NCI-H2227 (cell line): ENCODE measurements around the gene CRYBA4.

Experiments
- DNase-seq: peaks from one replicate; lab custom pipeline; 2025; ENCODE audit not compliant: unreplicated experiment; lab: John Stamatoyannopoulos, UW

CRYBA4 gene

DNA sequence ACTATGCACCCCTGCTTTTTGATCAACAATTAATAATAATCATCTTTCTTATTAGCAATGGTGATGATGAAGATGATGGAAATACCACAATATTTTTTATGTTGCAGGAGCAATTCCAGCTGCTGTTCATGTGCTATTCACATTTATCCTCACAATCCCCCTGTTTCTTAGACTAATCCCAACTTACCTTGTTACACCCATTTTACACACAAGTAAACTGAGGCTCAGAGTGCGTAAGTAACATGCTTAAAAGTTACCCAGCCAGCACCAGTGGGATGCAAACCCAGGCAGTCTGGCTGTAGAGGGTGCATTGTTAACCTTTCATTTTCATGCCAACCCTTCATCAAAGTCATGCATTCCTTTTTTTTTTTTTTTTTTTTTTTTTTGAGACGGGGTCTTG, 1.6 kb upstream of the CRYBA4 start:
- DNase-seq: no peak

DNA sequence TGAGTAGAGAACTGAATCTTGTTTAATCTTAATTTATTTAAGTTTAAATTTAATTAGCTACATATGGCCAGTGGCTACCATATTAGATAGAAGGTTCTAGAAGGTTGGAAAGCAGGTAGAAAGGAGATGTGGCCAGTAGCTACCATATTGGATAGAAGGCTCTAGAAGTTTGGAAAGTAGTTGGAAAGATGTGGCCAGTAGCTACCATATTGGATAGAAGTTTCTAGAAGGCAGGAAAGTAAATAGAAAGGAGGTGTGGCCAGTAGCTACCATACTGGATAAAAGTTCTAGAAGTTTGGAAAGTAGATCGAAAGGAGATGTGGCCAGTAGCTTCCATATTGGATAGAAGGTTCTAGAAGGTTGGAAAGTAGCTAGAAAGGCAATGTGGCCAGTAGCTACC, 2.2 kb downstream of the CRYBA4 start:
- DNase-seq: no peak

DNA sequence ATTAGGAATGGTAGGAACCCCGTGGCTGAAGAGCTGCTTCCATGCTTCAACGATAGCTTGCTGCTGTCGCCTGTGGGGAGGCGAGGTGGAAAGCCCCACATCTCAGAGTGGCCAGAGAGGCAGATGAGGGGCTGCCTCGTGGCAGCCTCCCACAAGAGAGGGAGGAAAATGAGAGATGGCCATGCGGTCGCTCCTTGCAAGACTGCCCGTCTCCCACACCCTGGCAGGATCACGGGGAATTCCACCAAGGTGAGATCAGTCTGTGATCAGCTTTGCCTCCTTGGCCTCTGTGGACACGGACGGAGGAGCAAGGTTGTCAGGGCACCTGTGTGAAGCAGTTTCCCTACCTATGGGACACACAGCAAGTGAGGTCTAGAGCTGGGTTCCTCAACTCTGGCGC, 3.0 kb downstream of the CRYBA4 start:
- no peak for DNase-seq

- DNase-seq: no peak
Observed at GRCh38 chr22:26629988-26630761, 8.4 kb downstream of the CRYBA4 start.

GRCh38 chr22:26631282-26631681, 9.5 kb downstream of the CRYBA4 start:
- DNase-seq: no peak

DNA sequence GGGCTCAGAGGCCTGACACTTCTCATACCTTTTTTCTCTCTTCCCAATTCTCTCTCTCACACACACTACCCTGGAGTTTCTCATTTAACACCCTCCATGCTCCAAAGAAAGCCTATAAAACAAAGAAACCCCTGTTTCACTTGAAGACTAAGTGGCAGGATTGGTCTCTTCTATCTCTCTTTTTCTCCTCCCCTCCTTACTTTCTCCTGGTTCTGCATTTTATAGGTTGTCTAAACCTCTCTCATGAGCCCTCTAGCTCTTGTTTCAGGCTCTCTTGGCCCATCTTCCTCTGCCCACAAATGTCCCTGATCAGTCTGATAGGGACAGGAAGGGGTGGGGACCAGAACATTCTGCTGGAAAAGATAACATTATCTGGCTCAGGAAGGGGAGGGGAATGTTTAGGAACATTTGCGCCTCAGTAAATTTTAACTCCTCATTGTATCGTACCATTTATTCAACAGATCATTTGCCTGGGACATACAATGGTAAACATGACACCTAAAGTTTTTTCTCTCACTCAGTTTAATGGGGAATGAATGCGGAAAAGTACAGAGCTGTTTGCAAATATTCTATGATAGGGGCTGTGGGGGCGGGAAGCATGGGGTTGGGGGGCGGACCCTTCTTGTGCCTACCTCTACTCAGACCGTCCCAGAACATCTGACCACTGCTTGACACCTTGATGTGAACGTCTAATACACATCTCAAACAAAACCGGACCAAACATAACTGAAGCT, 10.8 kb downstream of the CRYBA4 start:
- no peak for DNase-seq

DNA sequence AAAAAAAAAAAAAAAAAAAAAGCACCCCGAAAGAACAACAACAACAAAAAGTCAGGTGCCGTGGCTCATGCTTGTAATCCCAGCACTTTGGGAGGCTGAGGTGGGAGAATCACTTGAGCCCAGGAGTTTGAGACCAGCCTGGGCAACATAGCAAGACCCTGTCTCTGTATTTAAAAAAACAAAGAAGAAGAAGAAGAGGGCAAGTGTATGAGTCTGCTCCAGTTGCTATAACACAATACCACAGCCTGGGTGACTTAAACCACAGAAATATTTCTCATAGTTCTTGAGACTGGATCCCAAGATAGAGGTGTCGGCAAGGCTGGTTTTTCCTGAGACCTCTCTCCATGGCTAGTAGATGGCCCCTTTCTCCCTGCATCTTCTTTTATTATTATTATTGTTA, 12.4 kb downstream of the CRYBA4 start:
- DNase-seq: no peak

DNA sequence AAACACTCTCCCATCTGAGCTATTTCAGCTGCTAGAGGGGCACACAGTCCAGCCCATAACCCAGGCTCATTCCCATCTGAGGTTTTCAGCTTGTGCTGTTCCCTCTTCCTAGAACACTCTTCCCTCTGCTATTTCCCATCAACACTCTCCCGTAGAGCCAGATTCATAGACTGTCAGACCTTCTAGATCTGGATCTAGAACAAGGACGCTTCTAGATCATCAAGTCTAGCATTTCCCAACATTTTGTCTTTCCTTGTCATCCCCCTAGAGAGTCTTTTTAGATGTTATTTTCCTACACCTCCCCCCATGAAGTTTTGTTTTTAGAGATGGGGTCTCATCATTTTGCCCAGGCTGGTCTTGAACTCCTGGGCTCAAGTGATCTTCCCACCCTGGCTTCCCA, 13.4 kb downstream of the CRYBA4 start:
- no peak for DNase-seq

DNA sequence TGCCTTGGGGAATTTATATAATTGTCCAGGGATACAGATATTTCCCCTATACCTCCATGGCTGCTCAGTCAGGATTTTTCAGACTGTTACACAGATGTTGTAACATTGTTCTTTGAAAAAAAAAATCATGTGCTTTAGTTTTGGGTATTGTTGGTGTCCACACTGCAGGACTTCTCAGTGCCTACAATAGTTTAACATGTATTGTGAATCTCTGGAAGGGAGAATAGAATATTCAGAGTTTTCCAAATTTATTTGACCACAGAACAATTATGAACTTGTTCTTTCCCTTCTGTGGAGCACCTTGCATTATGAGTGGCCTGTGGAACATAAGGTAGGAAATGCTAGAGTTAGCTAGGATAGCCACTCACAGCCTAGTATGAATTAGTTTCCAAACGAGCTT, 14.5 kb downstream of the CRYBA4 start:
- DNase-seq: no peak

DNA sequence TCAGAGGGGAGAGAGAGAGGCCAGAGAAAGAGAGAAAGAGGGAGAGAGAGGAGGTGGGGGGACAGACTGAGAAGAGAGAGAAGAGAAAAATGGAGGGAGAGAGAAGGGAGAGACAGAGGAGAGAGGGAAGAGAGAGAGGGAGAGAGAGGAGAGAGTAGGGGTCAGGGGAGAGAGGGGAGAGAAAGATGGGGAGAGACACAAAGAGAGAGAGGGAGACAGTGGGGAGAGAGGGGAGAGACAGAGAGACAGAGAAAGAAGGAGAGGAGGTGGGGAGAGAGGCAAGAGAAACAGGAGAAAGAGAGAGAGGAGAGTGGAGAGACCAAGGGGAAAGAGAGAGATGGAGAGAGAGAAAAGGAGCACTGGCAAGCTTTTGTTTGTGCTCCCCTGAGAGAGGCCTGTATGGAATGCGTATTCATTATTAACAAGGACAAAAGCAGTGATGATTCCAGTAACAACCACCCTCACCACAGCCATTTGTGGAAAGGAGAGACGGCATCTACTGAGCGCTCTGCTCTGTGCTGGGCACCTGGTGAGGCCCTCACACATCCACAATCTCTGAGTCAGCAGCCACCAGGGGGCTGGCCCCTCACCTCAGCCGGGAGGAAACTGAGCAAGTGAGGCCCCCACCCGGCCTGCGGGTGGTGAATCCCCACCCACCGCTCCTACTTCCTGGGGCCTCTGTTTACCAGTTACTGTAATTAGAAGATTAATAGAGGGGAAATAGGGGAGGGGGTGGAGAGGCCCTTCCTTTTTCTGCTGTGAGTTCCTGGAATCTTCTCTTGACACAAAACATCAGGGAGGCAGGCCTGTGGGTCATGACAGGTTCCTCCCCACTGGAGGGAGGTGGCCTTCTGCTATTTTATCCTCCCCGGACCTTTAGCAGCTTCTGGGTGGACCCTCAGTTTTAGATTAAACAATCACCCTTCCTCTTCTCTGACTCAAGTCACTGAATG, 21.0 kb downstream of the CRYBA4 start:
- no peak for DNase-seq

- DNase-seq: no peak
Observed at GRCh38 chr22:26643418-26644100, 21.8 kb downstream of the CRYBA4 start.

GRCh38 chr22:26646158-26646557, 24.4 kb downstream of the CRYBA4 start:
- no peak for DNase-seq

DNA sequence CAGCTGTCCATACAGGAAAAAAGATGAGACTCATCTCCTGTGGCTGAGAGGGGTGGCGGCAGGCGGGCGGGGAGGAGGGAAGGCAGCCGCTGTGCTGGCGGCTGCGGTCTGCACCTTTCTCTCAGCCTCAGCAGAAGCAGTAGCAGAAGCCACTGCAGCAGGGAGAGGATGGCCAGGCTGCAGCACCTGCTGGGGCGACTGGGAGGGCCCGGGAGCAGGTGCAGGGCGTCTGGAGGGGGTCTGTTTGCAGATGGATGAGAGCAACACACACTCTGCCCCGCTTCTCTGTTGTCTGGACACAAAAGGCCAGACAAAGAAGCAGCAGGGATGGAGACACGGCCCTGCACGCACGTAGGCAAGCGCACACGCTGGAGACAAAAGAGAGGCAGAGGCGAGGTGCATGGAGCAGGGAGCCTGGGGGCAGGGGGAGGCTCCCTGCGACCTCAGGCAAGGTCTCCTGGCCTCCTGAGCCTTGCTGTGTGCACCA, 26.3 kb downstream of the CRYBA4 start:
- peak; percentile 78 for DNase-seq

- DNase-seq: no peak
Observed at GRCh38 chr22:26648528-26649388, 27.0 kb downstream of the CRYBA4 start.

DNA sequence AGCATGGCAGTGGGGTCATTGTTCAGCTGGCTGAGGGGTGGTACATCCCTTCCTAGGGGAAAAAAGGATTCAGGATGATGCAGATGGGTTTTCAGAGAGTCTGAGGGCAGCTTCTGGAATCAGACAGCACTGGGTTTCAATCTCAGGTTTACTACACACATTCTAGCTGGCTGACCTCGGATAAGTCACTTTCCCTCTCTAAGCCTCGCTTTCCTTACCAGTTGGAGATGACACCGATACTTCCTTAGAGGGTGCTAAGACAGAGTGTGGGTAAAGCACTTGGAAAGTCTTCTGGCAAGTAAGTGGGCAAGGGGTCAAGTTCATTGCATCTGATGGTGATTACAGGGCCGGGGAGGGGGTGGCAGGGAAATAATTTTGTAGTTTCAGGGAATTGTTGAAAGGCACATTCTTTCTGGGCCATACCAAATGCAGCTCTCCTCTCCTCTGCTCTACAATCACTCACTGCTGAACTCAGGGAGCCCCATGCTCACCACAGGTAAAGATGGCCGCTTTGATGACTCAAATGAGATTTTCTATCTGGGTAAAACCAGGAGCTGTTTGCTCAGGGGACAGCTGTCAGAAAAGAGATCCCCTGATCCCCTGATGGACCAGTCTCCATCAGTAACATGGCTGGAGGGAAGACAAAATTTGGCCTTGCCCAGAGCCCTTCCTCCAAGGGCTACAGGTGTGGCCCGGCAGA, 29.1 kb downstream of the CRYBA4 start:
- DNase-seq: no peak

DNA sequence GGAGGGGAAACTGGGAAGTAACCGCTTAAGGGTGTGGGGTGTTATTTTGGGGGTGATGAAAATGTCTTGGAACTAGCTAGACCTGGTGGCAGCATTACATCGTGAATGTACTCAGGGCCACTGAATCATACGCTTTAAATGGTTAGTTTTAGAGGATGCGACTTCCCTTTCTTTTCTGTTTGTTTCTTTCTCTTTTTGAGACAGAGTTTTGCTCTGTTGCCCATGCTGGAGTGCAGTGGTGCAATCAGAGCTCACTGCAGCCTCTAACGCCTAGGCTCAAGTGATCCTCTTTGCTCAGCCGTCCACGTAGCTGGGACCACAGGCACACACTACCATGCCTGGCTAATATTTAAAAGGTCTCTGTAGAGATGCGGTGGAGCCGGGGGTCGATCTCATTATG, 30.1 kb downstream of the CRYBA4 start:
- no peak for DNase-seq

DNA sequence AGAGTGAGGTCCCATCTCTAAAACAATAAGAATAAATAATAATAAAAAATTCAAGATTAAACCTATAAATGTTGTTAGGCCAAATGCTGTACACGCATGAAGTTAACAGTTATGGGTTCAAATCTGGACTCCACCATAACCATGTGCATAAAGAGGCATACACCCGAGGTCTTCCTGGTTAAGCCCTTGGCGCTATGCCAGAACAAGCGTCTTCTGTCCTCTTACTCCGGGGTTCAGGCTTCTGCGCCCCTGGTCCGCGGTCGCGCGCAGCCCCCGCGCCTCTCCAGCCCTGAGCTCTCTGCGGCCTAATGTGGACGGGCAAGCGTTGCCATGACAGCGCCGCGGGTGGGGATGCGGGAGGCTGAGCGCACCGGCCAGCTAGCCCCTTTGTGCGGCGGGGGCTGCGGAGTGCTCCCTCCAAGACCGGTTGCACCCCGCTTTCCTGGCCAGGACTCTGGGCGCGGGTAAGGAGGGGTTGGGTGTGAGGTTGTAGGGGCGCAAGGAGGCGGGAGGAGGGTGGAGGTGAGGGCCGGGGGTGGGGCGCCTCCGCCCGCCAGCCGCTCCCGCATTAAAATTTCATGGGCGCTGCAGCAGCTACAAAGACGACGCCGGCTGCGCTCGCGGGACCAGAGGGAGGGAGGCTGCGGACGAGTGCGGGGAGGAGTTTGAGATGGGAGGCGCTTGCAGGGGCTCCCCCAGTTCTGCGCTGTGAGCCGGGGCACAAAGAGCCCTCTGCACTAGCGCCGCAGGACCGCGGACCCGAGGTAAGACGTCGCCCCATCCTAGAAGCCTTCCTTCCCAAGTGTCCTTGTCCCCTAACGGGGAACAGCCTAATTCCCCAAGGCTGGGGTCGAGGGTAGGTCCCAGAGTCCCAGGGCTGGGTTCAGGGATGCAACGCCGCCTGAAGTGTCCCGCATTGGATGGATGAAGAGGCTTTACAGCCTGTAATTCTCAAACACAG, 35.4 kb downstream of the CRYBA4 start, which contains the start of gene MIAT:
TSS of gene MIAT (plus strand) at position 698 of the 961 bp plus-strand sequence.
- DNase-seq: peak; percentile 75

- no peak for DNase-seq
Observed at GRCh38 chr22:26658161-26658560, 36.4 kb downstream of the CRYBA4 start.
